ENCODE data around the gene CDNF.

CDNF gene

DNA sequence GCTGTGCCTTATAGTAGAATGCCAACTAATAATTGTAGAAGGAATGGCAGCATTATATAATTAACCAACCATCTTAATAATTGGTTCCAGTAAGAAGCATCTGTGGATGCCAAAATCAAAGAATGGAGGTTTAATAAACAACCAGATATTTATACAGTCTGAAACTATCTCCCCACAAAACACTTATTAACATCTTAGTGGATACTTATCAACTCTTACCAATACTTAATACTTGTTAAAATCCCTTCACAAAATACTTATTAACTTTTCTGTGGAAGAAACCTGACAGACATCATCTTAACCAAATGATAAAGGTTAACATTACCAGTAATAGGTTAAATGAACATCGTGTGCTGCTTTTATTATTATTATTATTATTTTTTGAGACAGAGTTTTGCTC lies 34.0 kb downstream of the CDNF start:
- WGBS, 2 donors (ENCODE audit: extremely low coverage in 2 of 2, insufficient read length in 2 of 2, insufficient replicate concordance in 1 of 2), result no CpG with 5 or more reads among the region's 1 CpG
- H3K14ac ChIP-seq (ENCODE audit: low read length), result no peak overlapping the region
- H3K36me3 ChIP-seq (replicated peaks in 1 of 2; ENCODE audit: control insufficient read depth in 2 of 2, insufficient read depth in 2 of 2, low read length in 2 of 2), result no peaks in the 10 kb centered on the region
- no peak overlapping the region for H4K91ac ChIP-seq (ENCODE audit: low read depth, low read length, poor library complexity)
- H3K27ac ChIP-seq (replicated peaks; ENCODE audit: low read length), result no peak overlapping the region
- no peaks in the 10 kb centered on the region for H3K79me1 ChIP-seq (ENCODE audit: low read depth, low read length)
- no peak overlapping the region for H3K9ac ChIP-seq (ENCODE audit: low read depth, low read length, poor library complexity)
- no peak overlapping the region for H3K4me3 ChIP-seq (ENCODE audit: low read length in 2 of 2)
- no peak overlapping the region for H2BK12ac ChIP-seq (ENCODE audit: low read length)
- H2BK15ac ChIP-seq (ENCODE audit: low read length), result no peak overlapping the region
- H2AFZ ChIP-seq (ENCODE audit: low read length), result no peak overlapping the region
- no peak overlapping the region for H3K23ac ChIP-seq (ENCODE audit: low read depth, low read length, poor library complexity)
- H3K4me1 ChIP-seq (ENCODE audit: control insufficient read depth in 2 of 2, insufficient read depth in 1 of 2, low read depth in 1 of 2, low read length in 2 of 2), result no peaks in the 10 kb centered on the region
- H3K4ac ChIP-seq (ENCODE audit: low read length), result no peak overlapping the region
- H2AK5ac ChIP-seq (ENCODE audit: low read depth, low read length), result no peak overlapping the region
- H2BK5ac ChIP-seq (ENCODE audit: low read length), result no peak overlapping the region
- H3K18ac ChIP-seq (ENCODE audit: low read length), result no peak overlapping the region
- DNase-seq (ENCODE audit: low spot score), result no peak
- peaks cover 0 to 6% (median 0%) of the 10 kb centered on the region in 3 experiments for H3K27me3 ChIP-seq (ENCODE audit: control insufficient read depth in 3 of 3, insufficient read depth in 3 of 3, low read depth in 1 of 3, low read length in 3 of 3)
- H4K8ac ChIP-seq (ENCODE audit: low read depth, low read length), result no peak overlapping the region
- no peak overlapping the region for H2BK120ac ChIP-seq (ENCODE audit: low read depth, low read length)
- peaks cover 0 to 2% of the 10 kb centered on the region in 2 donors for H3K9me3 ChIP-seq (replicated peaks in 1 of 2; ENCODE audit: control insufficient read depth in 2 of 2, insufficient read depth in 1 of 2, low read depth in 1 of 2, low read length in 2 of 2)
- no peak overlapping the region for H3K4me2 ChIP-seq (ENCODE audit: insufficient read depth, low read length, poor library complexity, severe bottlenecking)

DNA sequence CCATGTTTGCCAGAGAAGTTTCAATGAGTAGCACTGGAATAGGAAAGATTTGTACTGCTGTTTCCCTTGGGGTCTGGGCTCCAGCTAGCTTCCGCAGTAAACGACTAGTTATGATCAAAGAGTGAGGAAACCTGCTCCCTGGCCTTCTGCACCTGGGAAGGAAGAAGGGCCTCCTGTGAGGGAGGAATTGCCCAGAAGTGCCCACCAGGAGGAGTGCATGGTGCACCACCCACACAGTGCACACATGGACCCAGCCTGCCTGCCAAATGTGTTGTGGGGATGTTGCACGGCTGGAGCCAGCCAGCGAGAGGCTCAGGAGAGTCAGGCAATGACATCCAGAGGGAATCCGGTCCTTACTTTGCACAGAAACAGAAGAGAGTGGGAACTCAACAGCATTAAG lies 36.1 kb downstream of the CDNF start:
- no peak overlapping the region for H3K27ac ChIP-seq (replicated peaks; ENCODE audit: low read length)
- no peak overlapping the region for H2BK120ac ChIP-seq (ENCODE audit: low read depth, low read length)
- no peaks in the 10 kb centered on the region for H3K36me3 ChIP-seq (replicated peaks in 1 of 2; ENCODE audit: control insufficient read depth in 2 of 2, insufficient read depth in 2 of 2, low read length in 2 of 2)
- H3K4ac ChIP-seq (ENCODE audit: low read length), result no peak overlapping the region
- H3K9me3 ChIP-seq (replicated peaks in 1 of 2; ENCODE audit: control insufficient read depth in 2 of 2, insufficient read depth in 1 of 2, low read depth in 1 of 2, low read length in 2 of 2), result peaks cover 0 to 2% of the 10 kb centered on the region in 2 donors
- no peak overlapping the region for H3K4me2 ChIP-seq (ENCODE audit: insufficient read depth, low read length, poor library complexity, severe bottlenecking)
- H3K4me1 ChIP-seq (ENCODE audit: control insufficient read depth in 2 of 2, insufficient read depth in 1 of 2, low read depth in 1 of 2, low read length in 2 of 2), result no peaks in the 10 kb centered on the region
- H3K27me3 ChIP-seq (ENCODE audit: control insufficient read depth in 3 of 3, insufficient read depth in 3 of 3, low read depth in 1 of 3, low read length in 3 of 3), result peaks cover 0 to 6% (median 0%) of the 10 kb centered on the region in 3 experiments
- no peak overlapping the region for H3K14ac ChIP-seq (ENCODE audit: low read length)
- H4K91ac ChIP-seq (ENCODE audit: low read depth, low read length, poor library complexity), result no peak overlapping the region
- WGBS, 2 donors (ENCODE audit: extremely low coverage in 2 of 2, insufficient read length in 2 of 2, insufficient replicate concordance in 1 of 2), result no CpG with 5 or more reads among the region's 5 CpGs
- H3K9ac ChIP-seq (ENCODE audit: low read depth, low read length, poor library complexity), result no peak overlapping the region
- no peak overlapping the region for H4K8ac ChIP-seq (ENCODE audit: low read depth, low read length)
- H3K18ac ChIP-seq (ENCODE audit: low read length), result peak overlapping the region; percentile 40
- no peak overlapping the region for H2BK12ac ChIP-seq (ENCODE audit: low read length)
- H2AFZ ChIP-seq (ENCODE audit: low read length), result no peak overlapping the region
- H3K79me1 ChIP-seq (ENCODE audit: low read depth, low read length), result no peaks in the 10 kb centered on the region
- DNase-seq (ENCODE audit: low spot score), result no peak
- H2BK5ac ChIP-seq (ENCODE audit: low read length), result no peak overlapping the region
- no peak overlapping the region for H2AK5ac ChIP-seq (ENCODE audit: low read depth, low read length)
- H3K4me3 ChIP-seq (ENCODE audit: low read length in 2 of 2), result no peak overlapping the region
- no peak overlapping the region for H2BK15ac ChIP-seq (ENCODE audit: low read length)
- H3K23ac ChIP-seq (ENCODE audit: low read depth, low read length, poor library complexity), result no peak overlapping the region

DNA sequence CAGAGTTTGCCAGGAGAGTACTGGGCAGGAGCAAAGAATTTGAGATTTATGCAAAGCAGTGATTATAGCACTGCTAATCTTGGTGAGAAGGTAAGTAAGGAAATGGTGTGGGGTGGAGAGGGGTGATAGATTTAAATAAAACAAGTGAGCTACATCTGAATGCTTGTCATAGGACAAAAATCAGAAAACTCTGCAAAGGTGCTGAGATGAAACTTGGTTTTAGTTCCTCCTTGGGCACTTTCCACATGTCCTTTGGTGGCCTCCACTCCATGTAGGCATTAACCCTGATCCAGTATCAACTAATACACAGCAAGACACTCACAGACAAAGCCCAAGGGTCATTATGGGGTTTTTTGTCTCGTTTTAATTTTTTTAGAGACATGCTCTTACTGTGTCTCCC lies 37.4 kb downstream of the CDNF start:
- WGBS, 2 donors (ENCODE audit: extremely low coverage in 2 of 2, insufficient read length in 2 of 2, insufficient replicate concordance in 1 of 2), result no CpG with 5 or more reads among the region's 1 CpG
- H3K27me3 ChIP-seq (ENCODE audit: control insufficient read depth in 3 of 3, insufficient read depth in 3 of 3, low read depth in 1 of 3, low read length in 3 of 3), result peaks cover 0 to 6% (median 0%) of the 10 kb centered on the region in 3 experiments
- no peaks in the 10 kb centered on the region for H3K4me1 ChIP-seq (ENCODE audit: control insufficient read depth in 2 of 2, insufficient read depth in 1 of 2, low read depth in 1 of 2, low read length in 2 of 2)
- no peak overlapping the region for H3K4me2 ChIP-seq (ENCODE audit: insufficient read depth, low read length, poor library complexity, severe bottlenecking)
- no peak overlapping the region for H3K4me3 ChIP-seq (ENCODE audit: low read length in 2 of 2)
- H3K14ac ChIP-seq (ENCODE audit: low read length), result no peak overlapping the region
- no peaks in the 10 kb centered on the region for H3K79me1 ChIP-seq (ENCODE audit: low read depth, low read length)
- H3K9ac ChIP-seq (ENCODE audit: low read depth, low read length, poor library complexity), result no peak overlapping the region
- no peak overlapping the region for H4K91ac ChIP-seq (ENCODE audit: low read depth, low read length, poor library complexity)
- no peak overlapping the region for H3K18ac ChIP-seq (ENCODE audit: low read length)
- no peak overlapping the region for H3K27ac ChIP-seq (replicated peaks; ENCODE audit: low read length)
- H2AFZ ChIP-seq (ENCODE audit: low read length), result no peak overlapping the region
- H2AK5ac ChIP-seq (ENCODE audit: low read depth, low read length), result no peak overlapping the region
- H2BK12ac ChIP-seq (ENCODE audit: low read length), result no peak overlapping the region
- H2BK120ac ChIP-seq (ENCODE audit: low read depth, low read length), result no peak overlapping the region
- no peaks in the 10 kb centered on the region for H3K36me3 ChIP-seq (replicated peaks in 1 of 2; ENCODE audit: control insufficient read depth in 2 of 2, insufficient read depth in 2 of 2, low read length in 2 of 2)
- H3K23ac ChIP-seq (ENCODE audit: low read depth, low read length, poor library complexity), result no peak overlapping the region
- no peak for DNase-seq (ENCODE audit: low spot score)
- peaks cover 0 to 2% of the 10 kb centered on the region in 2 donors for H3K9me3 ChIP-seq (replicated peaks in 1 of 2; ENCODE audit: control insufficient read depth in 2 of 2, insufficient read depth in 1 of 2, low read depth in 1 of 2, low read length in 2 of 2)
- H2BK5ac ChIP-seq (ENCODE audit: low read length), result no peak overlapping the region
- H2BK15ac ChIP-seq (ENCODE audit: low read length), result no peak overlapping the region
- H3K4ac ChIP-seq (ENCODE audit: low read length), result no peak overlapping the region
- H4K8ac ChIP-seq (ENCODE audit: low read depth, low read length), result no peak overlapping the region

DNA sequence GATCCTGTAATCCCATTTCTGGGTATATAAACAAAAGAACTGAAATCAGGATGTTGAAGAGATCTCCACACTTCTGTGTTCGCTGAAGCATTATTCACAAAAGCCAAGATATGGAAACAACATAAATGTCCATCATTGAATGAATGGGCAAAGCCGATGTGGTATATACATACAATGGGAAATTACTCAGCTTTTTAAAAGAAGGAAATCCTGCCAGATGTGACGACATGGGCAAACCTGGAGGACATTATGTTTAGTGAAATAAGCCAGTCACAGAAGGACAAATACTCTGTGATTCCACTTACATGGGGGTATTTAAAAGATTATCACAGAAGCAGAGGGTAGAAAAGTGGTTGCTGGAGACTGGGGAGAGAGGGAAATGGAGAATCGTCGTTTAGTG lies 39.2 kb downstream of the CDNF start:
- no peak overlapping the region for H3K18ac ChIP-seq (ENCODE audit: low read length)

More for the DNA sequence above, 39.2 kb downstream of the CDNF start:
- no peak overlapping the region for H2BK15ac ChIP-seq (ENCODE audit: low read length)
- no peak overlapping the region for H4K91ac ChIP-seq (ENCODE audit: low read depth, low read length, poor library complexity)
- no peak overlapping the region for H3K4ac ChIP-seq (ENCODE audit: low read length)
- no peak overlapping the region for H3K4me2 ChIP-seq (ENCODE audit: insufficient read depth, low read length, poor library complexity, severe bottlenecking)
- no peak overlapping the region for H3K27ac ChIP-seq (replicated peaks; ENCODE audit: low read length)
- WGBS, 2 donors (ENCODE audit: extremely low coverage in 2 of 2, insufficient read length in 2 of 2, insufficient replicate concordance in 1 of 2), result no CpG with 5 or more reads among the region's 5 CpGs
- H3K9me3 ChIP-seq (replicated peaks in 1 of 2; ENCODE audit: control insufficient read depth in 2 of 2, insufficient read depth in 1 of 2, low read depth in 1 of 2, low read length in 2 of 2), result peaks cover 0 to 2% of the 10 kb centered on the region in 2 donors
- H3K36me3 ChIP-seq (replicated peaks in 1 of 2; ENCODE audit: control insufficient read depth in 2 of 2, insufficient read depth in 2 of 2, low read length in 2 of 2), result no peaks in the 10 kb centered on the region
- no peaks in the 10 kb centered on the region for H3K4me1 ChIP-seq (ENCODE audit: control insufficient read depth in 2 of 2, insufficient read depth in 1 of 2, low read depth in 1 of 2, low read length in 2 of 2)
- no peak overlapping the region for H3K14ac ChIP-seq (ENCODE audit: low read length)
- H3K23ac ChIP-seq (ENCODE audit: low read depth, low read length, poor library complexity), result no peak overlapping the region
- no peak overlapping the region for H2AFZ ChIP-seq (ENCODE audit: low read length)
- H4K8ac ChIP-seq (ENCODE audit: low read depth, low read length), result no peak overlapping the region
- no peak overlapping the region for H2BK120ac ChIP-seq (ENCODE audit: low read depth, low read length)
- no peak for DNase-seq (ENCODE audit: low spot score)
- no peak overlapping the region for H2BK5ac ChIP-seq (ENCODE audit: low read length)
- H3K4me3 ChIP-seq (ENCODE audit: low read length in 2 of 2), result no peak overlapping the region
- H3K27me3 ChIP-seq (ENCODE audit: control insufficient read depth in 3 of 3, insufficient read depth in 3 of 3, low read depth in 1 of 3, low read length in 3 of 3), result peaks cover 0 to 6% (median 0%) of the 10 kb centered on the region in 3 experiments
- no peak overlapping the region for H2BK12ac ChIP-seq (ENCODE audit: low read length)
- H3K79me1 ChIP-seq (ENCODE audit: low read depth, low read length), result no peaks in the 10 kb centered on the region
- H2AK5ac ChIP-seq (ENCODE audit: low read depth, low read length), result no peak overlapping the region
- no peak overlapping the region for H3K9ac ChIP-seq (ENCODE audit: low read depth, low read length, poor library complexity)
